ENCODE results near the gene C4orf50.

GRCh38 chr4:5956285-5957021 lies 61.8 kb downstream of the C4orf50 start:
- TF ChIP-seq EP300 (IDR thresholded peaks at IDR 0.05; ENCODE audit: borderline replicate concordance in 1 of 2, low read depth in 2 of 2, low read length in 2 of 2), result no peak
- TF ChIP-seq CTCF (IDR thresholded peaks at IDR 0.05; ENCODE audit: control extremely low read depth in 1 of 3, insufficient read depth in 1 of 3, low read depth in 1 of 3, low read length in 3 of 3), result no peak
- no peak for TF ChIP-seq RBBP5 (IDR thresholded peaks at IDR 0.05; ENCODE audit: borderline replicate concordance, low read depth, low read length)
- TF ChIP-seq POLR2AphosphoS5 (IDR thresholded peaks at IDR 0.05; ENCODE audit: low read depth, low read length), result no peak

Measured in H1 (cell line).